ENCODE measurements around the gene UQCRH.

UQCRH gene

DNA sequence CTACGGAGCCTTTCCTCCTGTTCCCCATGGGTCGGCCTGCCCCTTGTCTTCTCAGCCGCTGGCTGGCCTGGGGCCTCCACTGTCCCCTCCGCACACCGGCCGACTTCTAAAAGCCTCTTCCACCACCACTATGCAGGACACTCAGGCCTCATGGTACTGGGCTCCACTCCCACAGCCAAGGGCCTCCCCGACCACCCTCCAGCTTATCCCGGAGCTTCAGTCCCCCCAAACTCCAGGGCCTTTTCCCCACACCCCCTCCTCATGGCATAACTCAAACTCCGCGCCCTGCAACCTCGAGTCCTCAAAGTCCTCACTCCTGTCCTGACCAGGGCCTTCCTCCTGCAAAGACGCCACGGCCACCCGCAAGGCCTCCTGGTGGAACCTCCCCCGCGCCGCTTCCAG is 2.1 kb upstream of the UQCRH start (continued):
- TF ChIP-seq, protein P1, sequence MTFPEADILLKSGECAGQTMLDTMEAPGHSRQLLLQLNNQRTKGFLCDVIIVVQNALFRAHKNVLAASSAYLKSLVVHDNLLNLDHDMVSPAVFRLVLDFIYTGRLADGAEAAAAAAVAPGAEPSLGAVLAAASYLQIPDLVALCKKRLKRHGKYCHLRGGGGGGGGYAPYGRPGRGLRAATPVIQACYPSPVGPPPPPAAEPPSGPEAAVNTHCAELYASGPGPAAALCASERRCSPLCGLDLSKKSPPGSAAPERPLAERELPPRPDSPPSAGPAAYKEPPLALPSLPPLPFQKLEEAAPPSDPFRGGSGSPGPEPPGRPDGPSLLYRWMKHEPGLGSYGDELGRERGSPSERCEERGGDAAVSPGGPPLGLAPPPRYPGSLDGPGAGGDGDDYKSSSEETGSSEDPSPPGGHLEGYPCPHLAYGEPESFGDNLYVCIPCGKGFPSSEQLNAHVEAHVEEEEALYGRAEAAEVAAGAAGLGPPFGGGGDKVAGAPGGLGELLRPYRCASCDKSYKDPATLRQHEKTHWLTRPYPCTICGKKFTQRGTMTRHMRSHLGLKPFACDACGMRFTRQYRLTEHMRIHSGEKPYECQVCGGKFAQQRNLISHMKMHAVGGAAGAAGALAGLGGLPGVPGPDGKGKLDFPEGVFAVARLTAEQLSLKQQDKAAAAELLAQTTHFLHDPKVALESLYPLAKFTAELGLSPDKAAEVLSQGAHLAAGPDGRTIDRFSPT (tag by site-specific recombination; IDR thresholded peaks at IDR 0.05), result no peak
- no peak for TF ChIP-seq ZNF24 (tag by site-specific recombination; IDR thresholded peaks at IDR 0.05)
- TF ChIP-seq ZNF843 (tag by site-specific recombination; IDR thresholded peaks at IDR 0.05), result no peak
- no peak for TF ChIP-seq ZNF416 (tag by site-specific recombination; IDR thresholded peaks at IDR 0.05)
- no peak for TF ChIP-seq WT1 (tag by site-specific recombination; IDR thresholded peaks at IDR 0.05)
- no peak for TF ChIP-seq SETDB1 (IDR thresholded peaks at IDR 0.05; ENCODE audit: insufficient read length, low read length)
- no peak for TF ChIP-seq ZFP37 (tag by site-specific recombination; IDR thresholded peaks at IDR 0.05)
- no peak for TF ChIP-seq ZNF629 (tag by site-specific recombination; IDR thresholded peaks at IDR 0.05)
- no peak for TF ChIP-seq HOXA7 (CRISPR knock-in tag; IDR thresholded peaks at IDR 0.05; ENCODE audit: borderline replicate concordance)
- no peak for TF ChIP-seq ZFP41 (tag by site-specific recombination; IDR thresholded peaks at IDR 0.05; ENCODE audit: borderline replicate concordance)
- TF ChIP-seq OVOL3 (tag by site-specific recombination; IDR thresholded peaks at IDR 0.05), result no peak
- TF ChIP-seq, protein P2, sequence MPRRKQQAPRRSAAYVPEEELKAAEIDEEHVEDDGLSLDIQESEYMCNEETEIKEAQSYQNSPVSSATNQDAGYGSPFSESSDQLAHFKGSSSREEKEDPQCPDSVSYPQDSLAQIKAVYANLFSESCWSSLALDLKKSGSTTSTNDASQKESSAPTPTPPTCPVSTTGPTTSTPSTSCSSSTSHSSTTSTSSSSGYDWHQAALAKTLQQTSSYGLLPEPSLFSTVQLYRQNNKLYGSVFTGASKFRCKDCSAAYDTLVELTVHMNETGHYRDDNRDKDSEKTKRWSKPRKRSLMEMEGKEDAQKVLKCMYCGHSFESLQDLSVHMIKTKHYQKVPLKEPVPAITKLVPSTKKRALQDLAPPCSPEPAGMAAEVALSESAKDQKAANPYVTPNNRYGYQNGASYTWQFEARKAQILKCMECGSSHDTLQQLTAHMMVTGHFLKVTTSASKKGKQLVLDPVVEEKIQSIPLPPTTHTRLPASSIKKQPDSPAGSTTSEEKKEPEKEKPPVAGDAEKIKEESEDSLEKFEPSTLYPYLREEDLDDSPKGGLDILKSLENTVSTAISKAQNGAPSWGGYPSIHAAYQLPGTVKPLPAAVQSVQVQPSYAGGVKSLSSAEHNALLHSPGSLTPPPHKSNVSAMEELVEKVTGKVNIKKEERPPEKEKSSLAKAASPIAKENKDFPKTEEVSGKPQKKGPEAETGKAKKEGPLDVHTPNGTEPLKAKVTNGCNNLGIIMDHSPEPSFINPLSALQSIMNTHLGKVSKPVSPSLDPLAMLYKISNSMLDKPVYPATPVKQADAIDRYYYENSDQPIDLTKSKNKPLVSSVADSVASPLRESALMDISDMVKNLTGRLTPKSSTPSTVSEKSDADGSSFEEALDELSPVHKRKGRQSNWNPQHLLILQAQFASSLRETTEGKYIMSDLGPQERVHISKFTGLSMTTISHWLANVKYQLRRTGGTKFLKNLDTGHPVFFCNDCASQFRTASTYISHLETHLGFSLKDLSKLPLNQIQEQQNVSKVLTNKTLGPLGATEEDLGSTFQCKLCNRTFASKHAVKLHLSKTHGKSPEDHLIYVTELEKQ (tag by site-specific recombination; IDR thresholded peaks at IDR 0.05; ENCODE audit: borderline replicate concordance), result no peak

DNA sequence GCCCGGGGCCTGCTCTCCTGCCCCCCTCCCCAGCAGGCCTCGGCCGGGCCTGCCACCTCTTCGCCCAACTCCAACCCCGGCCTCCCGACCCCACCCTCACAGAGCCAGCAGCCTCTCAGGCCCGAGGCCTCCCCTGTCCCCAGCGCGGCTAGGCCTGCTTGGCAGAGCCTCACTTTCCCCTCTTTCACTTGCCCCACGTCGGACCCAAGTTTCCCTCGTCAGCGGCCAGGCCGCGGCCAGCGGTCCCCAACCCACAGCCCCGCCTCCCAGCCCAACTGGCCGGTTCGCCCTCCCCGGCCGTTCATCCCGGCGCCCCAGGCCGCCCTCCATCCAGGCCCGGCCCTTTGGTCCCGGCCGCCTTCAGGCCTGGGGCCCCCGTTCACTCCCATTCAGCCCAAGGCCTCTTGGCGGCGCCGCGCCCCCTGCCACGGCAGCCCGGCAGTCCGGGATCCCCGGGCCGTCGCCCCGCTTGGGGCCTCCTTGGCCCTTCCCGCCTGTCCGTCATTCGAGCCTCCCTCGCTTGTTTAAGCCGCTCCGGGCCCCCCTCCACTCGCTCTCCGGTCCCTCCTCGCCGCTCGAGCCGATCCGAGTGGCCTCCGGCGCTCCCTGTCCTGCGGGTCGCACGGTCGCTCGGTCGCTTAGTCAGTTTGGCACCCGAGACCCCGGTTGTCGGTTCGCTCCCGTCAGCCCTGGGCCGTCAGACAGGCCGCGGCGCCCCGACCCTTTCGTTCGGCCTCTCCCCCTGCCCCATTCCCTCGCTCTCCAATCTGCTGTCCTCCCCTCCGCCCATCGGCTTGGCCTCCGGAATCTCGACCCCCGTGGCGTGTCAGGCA is 1.5 kb upstream of the UQCRH start:
- peaks cover 0 to 27% of the 10 kb centered on the region in 2 experiments; a peak in 2 of 3 replicates for H3K36me3 ChIP-seq (ENCODE audit: control insufficient read depth in 2 of 2, insufficient read depth in 1 of 2, low read length in 2 of 2)
- no peaks in the 10 kb centered on the region for H3K9me3 ChIP-seq (ENCODE audit: control insufficient read depth, insufficient read depth, low read depth, low read length)
- CTCF ChIA-PET, result interaction anchor here (0.9 to 1.7 kb wide), 2 partner anchors 38 to 39 kb away, joined by 4 read pairs; partner anchors contain the start of gene NSUN4
- POLR2A ChIA-PET, result interaction anchor here (1.6 to 2.5 kb wide), 2 partner anchors 38 to 54 kb away, joined by 7 to 24 read pairs; partner anchors contain the start of genes NSUN4 and RAD54L
- H3K4me3 ChIP-seq (ENCODE audit: low read depth, low read length), result peak overlapping the region; percentile 88
- H3K4me1 ChIP-seq (ENCODE audit: control insufficient read depth, insufficient read depth, low read length), result no peaks in the 10 kb centered on the region
- peak overlapping the region; percentile 99 for H3K27ac ChIP-seq (ENCODE audit: extremely low read depth, low read depth, low read length)
- TF ChIP-seq ZNF530 (tag by site-specific recombination; IDR thresholded peaks at IDR 0.05; ENCODE audit: low read depth) (no peak), ZNF140 (tag by site-specific recombination; IDR thresholded peaks at IDR 0.05) (no peak), YY1 (tag by site-specific recombination; IDR thresholded peaks at IDR 0.05) (0 out of 2 replicates have a peak, but pooled peaks have one; percentile 10), ZNF157 (tag by site-specific recombination; IDR thresholded peaks at IDR 0.05) (peak; percentile 10; the same call in 1 of the 2 replicates), BCL11B (tag by site-specific recombination; IDR thresholded peaks at IDR 0.05; ENCODE audit: low read depth) (peak; percentile 47; the same call in 1 of the 2 replicates), ZNF211 (tag by site-specific recombination; IDR thresholded peaks at IDR 0.05; ENCODE audit: low read depth) (no peak), ZFP37 (tag by site-specific recombination; IDR thresholded peaks at IDR 0.05) (0 out of 2 replicates have a peak, but pooled peaks have one; percentile 54), ZNF239 (tag by site-specific recombination; IDR thresholded peaks at IDR 0.05) (no peak), ZNF510 (tag by site-specific recombination; IDR thresholded peaks at IDR 0.05; ENCODE audit: insufficient replicate concordance) (no peak), ZNF302 (tag by site-specific recombination; IDR thresholded peaks at IDR 0.05; ENCODE audit: low read depth) (no peak), ZNF2 (tag by site-specific recombination; IDR thresholded peaks at IDR 0.05) (peak; percentile 80), ZNF404 (tag by site-specific recombination; IDR thresholded peaks at IDR 0.05) (no peak)
- TF ChIP-seq, protein P3, sequence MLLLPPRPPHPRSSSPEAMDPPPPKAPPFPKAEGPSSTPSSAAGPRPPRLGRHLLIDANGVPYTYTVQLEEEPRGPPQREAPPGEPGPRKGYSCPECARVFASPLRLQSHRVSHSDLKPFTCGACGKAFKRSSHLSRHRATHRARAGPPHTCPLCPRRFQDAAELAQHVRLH (tag by site-specific recombination; IDR thresholded peaks at IDR 0.05), result peak; percentile 67
- TF ChIP-seq, protein P4, sequence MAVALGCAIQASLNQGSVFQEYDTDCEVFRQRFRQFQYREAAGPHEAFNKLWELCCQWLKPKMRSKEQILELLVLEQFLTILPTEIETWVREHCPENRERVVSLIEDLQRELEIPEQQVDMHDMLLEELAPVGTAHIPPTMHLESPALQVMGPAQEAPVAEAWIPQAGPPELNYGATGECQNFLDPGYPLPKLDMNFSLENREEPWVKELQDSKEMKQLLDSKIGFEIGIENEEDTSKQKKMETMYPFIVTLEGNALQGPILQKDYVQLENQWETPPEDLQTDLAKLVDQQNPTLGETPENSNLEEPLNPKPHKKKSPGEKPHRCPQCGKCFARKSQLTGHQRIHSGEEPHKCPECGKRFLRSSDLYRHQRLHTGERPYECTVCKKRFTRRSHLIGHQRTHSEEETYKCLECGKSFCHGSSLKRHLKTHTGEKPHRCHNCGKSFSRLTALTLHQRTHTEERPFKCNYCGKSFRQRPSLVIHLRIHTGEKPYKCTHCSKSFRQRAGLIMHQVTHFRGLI (tag by site-specific recombination; IDR thresholded peaks at IDR 0.05), result peak; percentile 66; the same call in 1 of the 2 replicates
- TF ChIP-seq, protein P5, sequence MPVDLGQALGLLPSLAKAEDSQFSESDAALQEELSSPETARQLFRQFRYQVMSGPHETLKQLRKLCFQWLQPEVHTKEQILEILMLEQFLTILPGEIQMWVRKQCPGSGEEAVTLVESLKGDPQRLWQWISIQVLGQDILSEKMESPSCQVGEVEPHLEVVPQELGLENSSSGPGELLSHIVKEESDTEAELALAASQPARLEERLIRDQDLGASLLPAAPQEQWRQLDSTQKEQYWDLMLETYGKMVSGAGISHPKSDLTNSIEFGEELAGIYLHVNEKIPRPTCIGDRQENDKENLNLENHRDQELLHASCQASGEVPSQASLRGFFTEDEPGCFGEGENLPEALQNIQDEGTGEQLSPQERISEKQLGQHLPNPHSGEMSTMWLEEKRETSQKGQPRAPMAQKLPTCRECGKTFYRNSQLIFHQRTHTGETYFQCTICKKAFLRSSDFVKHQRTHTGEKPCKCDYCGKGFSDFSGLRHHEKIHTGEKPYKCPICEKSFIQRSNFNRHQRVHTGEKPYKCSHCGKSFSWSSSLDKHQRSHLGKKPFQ (tag by site-specific recombination; IDR thresholded peaks at IDR 0.05), result no peak
